ENCODE measurements around the gene NFX1. TPM values are rescaled to one million over a fixed set of nuclear protein-coding genes. Genes with fewer than 3 reads are reported as not detected.

Gene NFX1
- total RNA-seq, 1 experiment from 2014 or later, result 40.0 TPM

GRCh38 chr9:33273972-33274328 lies 16.4 kb upstream of the NFX1 start:
- Histone ChIP-seq H3K4me1 (ENCODE audit: insufficient read depth, low read length, poor library complexity, severe bottlenecking) (no peaks in the 10 kb centered on the region), H3K27me3 (replicated peaks; ENCODE audit: insufficient read depth, low read depth, low read length, poor library complexity) (no peaks in the 10 kb centered on the region), H3K36me3 (ENCODE audit: insufficient read depth, low read length, poor library complexity, severe bottlenecking) (peaks cover 72% of the 10 kb centered on the region), H3K4me3 (ENCODE audit: low read depth, low read length, poor library complexity, severe bottlenecking) (no peak overlapping the region), H3K9me3 (ENCODE audit: low read depth, low read length, poor library complexity, severe bottlenecking) (no peaks in the 10 kb centered on the region), H3K27ac (ENCODE audit: low read depth, low read length, poor library complexity, severe bottlenecking) (no peak overlapping the region)
- intact Hi-C loops (cut with micrococcal nuclease; ENCODE audit: unreplicated experiment), result no loop called here
- no peak for TF ChIP-seq EZH2 (IDR thresholded peaks at IDR 0.05; ENCODE audit: borderline replicate concordance, low read depth, low read length, poor library complexity, severe bottlenecking)
- no peak for TF ChIP-seq CTCF (conservative IDR thresholded peaks at IDR 0.05; ENCODE audit: low read depth, low read length)
- POLR2A ChIA-PET (ENCODE audit: low non-redundant PET), result no interaction called here
- no peak for DNase-seq (ENCODE audit: low spot score)
- CTCF ChIA-PET, result no interaction called here
- BruUV-seq (replicated peaks), result no TSS peak

GRCh38 chr9:33277484-33277883 lies 12.8 kb upstream of the NFX1 start:
- H3K36me3 ChIP-seq (ENCODE audit: insufficient read depth, low read length, poor library complexity, severe bottlenecking), result peaks cover 74% of the 10 kb centered on the region
- no peaks in the 10 kb centered on the region for H3K4me1 ChIP-seq (ENCODE audit: insufficient read depth, low read length, poor library complexity, severe bottlenecking)
- H3K27ac ChIP-seq (ENCODE audit: low read depth, low read length, poor library complexity, severe bottlenecking), result no peak overlapping the region
- CTCF ChIA-PET, result no interaction called here
- no peak for DNase-seq (ENCODE audit: low spot score)
- H3K4me3 ChIP-seq (ENCODE audit: low read depth, low read length, poor library complexity, severe bottlenecking), result no peak overlapping the region
- POLR2A ChIA-PET (ENCODE audit: low non-redundant PET), result no interaction called here
- no peaks in the 10 kb centered on the region for H3K9me3 ChIP-seq (ENCODE audit: low read depth, low read length, poor library complexity, severe bottlenecking)
- no TSS peak for BruUV-seq (replicated peaks)
- intact Hi-C loops (cut with micrococcal nuclease; ENCODE audit: unreplicated experiment), result no loop called here
- TF ChIP-seq EZH2 (IDR thresholded peaks at IDR 0.05; ENCODE audit: borderline replicate concordance, low read depth, low read length, poor library complexity, severe bottlenecking), result no peak
- no peak for TF ChIP-seq CTCF (conservative IDR thresholded peaks at IDR 0.05; ENCODE audit: low read depth, low read length)
- no peaks in the 10 kb centered on the region for H3K27me3 ChIP-seq (replicated peaks; ENCODE audit: insufficient read depth, low read depth, low read length, poor library complexity)

- Histone ChIP-seq H3K36me3 (ENCODE audit: insufficient read depth, low read length, poor library complexity, severe bottlenecking) (peaks cover 13% of the 10 kb centered on the region), H3K27me3 (replicated peaks; ENCODE audit: insufficient read depth, low read depth, low read length, poor library complexity) (no peaks in the 10 kb centered on the region), H3K4me3 (ENCODE audit: low read depth, low read length, poor library complexity, severe bottlenecking) (no peak overlapping the region), H3K27ac (ENCODE audit: low read depth, low read length, poor library complexity, severe bottlenecking) (no peak overlapping the region), H3K9me3 (ENCODE audit: low read depth, low read length, poor library complexity, severe bottlenecking) (no peaks in the 10 kb centered on the region), H3K4me1 (ENCODE audit: insufficient read depth, low read length, poor library complexity, severe bottlenecking) (no peaks in the 10 kb centered on the region)
- BruUV-seq (replicated peaks), result no TSS peak
- DNase-seq (ENCODE audit: low spot score), result no peak
- POLR2A ChIA-PET (ENCODE audit: low non-redundant PET), result no interaction called here
- intact Hi-C loops (cut with micrococcal nuclease; ENCODE audit: unreplicated experiment), result loop anchor here (5.0 kb wide), 1 partner anchor 182 kb away; no protein-coding TSS in a partner anchor
- CTCF ChIA-PET, result no interaction called here
- no peak for TF ChIP-seq EZH2 (IDR thresholded peaks at IDR 0.05; ENCODE audit: borderline replicate concordance, low read depth, low read length, poor library complexity, severe bottlenecking)
Observed at GRCh38 chr9:33285502-33285901, 4.8 kb upstream of the NFX1 start.

GRCh38 chr9:33287087-33287490 lies 3.2 kb upstream of the NFX1 start:
- no peak overlapping the region for H3K4me3 ChIP-seq (ENCODE audit: low read depth, low read length, poor library complexity, severe bottlenecking)
- peak; percentile 82 for DNase-seq (ENCODE audit: low spot score)
- BruUV-seq (replicated peaks), result no TSS peak
- intact Hi-C loops (cut with micrococcal nuclease; ENCODE audit: unreplicated experiment), result loop anchor here (2.0 to 5.0 kb wide), 2 partner anchors 22 to 180 kb away; partner anchors contain the start of genes BAG1 and CHMP5
- no peaks in the 10 kb centered on the region for H3K9me3 ChIP-seq (ENCODE audit: low read depth, low read length, poor library complexity, severe bottlenecking)
- ChIA-PET CTCF (interaction anchor here (0.7 to 1.2 kb wide), 4 partner anchors 129 to 244 kb away, joined by 3 read pairs; no protein-coding TSS in a partner anchor), POLR2A (ENCODE audit: low non-redundant PET) (no interaction called here)
- TF ChIP-seq CTCF (conservative IDR thresholded peaks at IDR 0.05; ENCODE audit: low read depth, low read length), result peak; percentile 80
- no peak for TF ChIP-seq EZH2 (IDR thresholded peaks at IDR 0.05; ENCODE audit: borderline replicate concordance, low read depth, low read length, poor library complexity, severe bottlenecking)
- H3K27me3 ChIP-seq (replicated peaks; ENCODE audit: insufficient read depth, low read depth, low read length, poor library complexity), result no peaks in the 10 kb centered on the region
- no peaks in the 10 kb centered on the region for H3K36me3 ChIP-seq (ENCODE audit: insufficient read depth, low read length, poor library complexity, severe bottlenecking)
- H3K4me1 ChIP-seq (ENCODE audit: insufficient read depth, low read length, poor library complexity, severe bottlenecking), result peaks cover 4% of the 10 kb centered on the region
- no peak overlapping the region for H3K27ac ChIP-seq (ENCODE audit: low read depth, low read length, poor library complexity, severe bottlenecking)
